RWPE2 (cell line): ENCODE measurements around the gene FAM185A.

Experiments
- ATAC-seq: fragments of 200-7000 bp; cut with Tn5 transposase; 3 replicates; pipeline ENCODE4 v1.9.1; 2021; ENCODE audit warnings: low read depth
- DNase-seq: peaks from one replicate; pipeline ENCODE4 v3.0.0-alpha.2; 2020; ENCODE audit warnings: low spot score
- H3K27ac ChIP-seq: fragments of 450-650 bp; 2 replicates; pipeline ENCODE4 v1.5.1; 2017; ENCODE audit warnings: mild to moderate bottlenecking; ENCODE audit not compliant: poor library complexity, severe bottlenecking
- H3K27me3 ChIP-seq: fragments of 250-450 bp; sonication (Bioruptor Pico); 2 replicates; pipeline ENCODE4 v1.5.1; 2021; ENCODE audit warnings: mild to moderate bottlenecking, moderate library complexity; ENCODE audit not compliant: insufficient read depth, poor library complexity, severe bottlenecking
- H3K36me3 ChIP-seq: fragments of 250-450 bp; sonication (Bioruptor Pico); 2 replicates; pipeline ENCODE4 v1.5.1; 2020; ENCODE audit warnings: low read depth, mild to moderate bottlenecking, moderate library complexity
- H3K4me1 ChIP-seq: fragments of 250-450 bp; sonication (Bioruptor Pico); 2 replicates; pipeline ENCODE4 v1.5.1; 2021; ENCODE audit warnings: mild to moderate bottlenecking, moderate library complexity; ENCODE audit not compliant: insufficient read depth, poor library complexity, severe bottlenecking
- H3K4me3 ChIP-seq: fragments of 250-450 bp; sonication (Bioruptor Pico); 2 replicates; pipeline ENCODE4 v1.5.1; 2021; ENCODE audit warnings: mild to moderate bottlenecking, moderate library complexity; ENCODE audit not compliant: severe bottlenecking
- H3K9me3 ChIP-seq: fragments of 250-450 bp; sonication (Bioruptor Pico); 2 replicates; pipeline ENCODE4 v1.5.1; 2021; ENCODE audit warnings: mild to moderate bottlenecking, moderate library complexity; ENCODE audit not compliant: severe bottlenecking
- CTCF ChIP-seq: fragments of 450-650 bp; IDR thresholded peaks from one replicate; pipeline ENCODE4 v1.5.1; 2017; ENCODE audit warnings: mild to moderate bottlenecking, moderate library complexity; ENCODE audit not compliant: poor library complexity, severe bottlenecking

Gene FAM185A

GRCh38 chr7:102814025-102814471, 65.2 kb downstream of the FAM185A start:
- Histone ChIP-seq H3K27me3 (no peaks in the 10 kb centered on the region), H3K9me3 (no peaks in the 10 kb centered on the region), H3K36me3 (no peaks in the 10 kb centered on the region), H3K4me3 (no peak overlapping the region), H3K4me1 (peaks cover 10% of the 10 kb centered on the region), H3K27ac (peak overlapping the region; percentile 56)
- DNase-seq (no peak), ATAC-seq (peak; percentile 98)
- TF ChIP-seq CTCF: no peak

- no peak for TF ChIP-seq CTCF
- Histone ChIP-seq H3K9me3 (no peaks in the 10 kb centered on the region), H3K4me3 (no peak overlapping the region), H3K27me3 (no peaks in the 10 kb centered on the region), H3K27ac (no peak overlapping the region), H3K4me1 (peaks cover 10% of the 10 kb centered on the region), H3K36me3 (no peaks in the 10 kb centered on the region)
- ATAC-seq: no peak
- DNase-seq: no peak
Observed at GRCh38 chr7:102817616-102818573, 69.1 kb downstream of the FAM185A start.

GRCh38 chr7:102819151-102819550, 70.4 kb downstream of the FAM185A start:
- Histone ChIP-seq H3K27me3 (no peaks in the 10 kb centered on the region), H3K36me3 (no peaks in the 10 kb centered on the region), H3K27ac (no peak overlapping the region), H3K9me3 (no peaks in the 10 kb centered on the region), H3K4me3 (no peak overlapping the region), H3K4me1 (peaks cover 4% of the 10 kb centered on the region)
- ATAC-seq: no peak
- no peak for DNase-seq
- no peak for TF ChIP-seq CTCF

GRCh38 chr7:102821994-102822747, 73.4 kb downstream of the FAM185A start:
- no peak for TF ChIP-seq CTCF
- DNase-seq: no peak
- no peak for ATAC-seq
- no peaks in the 10 kb centered on the region for H3K27me3 ChIP-seq
- no peaks in the 10 kb centered on the region; the same call in 1 of the 2 replicates for H3K36me3 ChIP-seq
- H3K27ac ChIP-seq: no peak overlapping the region
- H3K4me3 ChIP-seq: no peak overlapping the region
- no peaks in the 10 kb centered on the region for H3K4me1 ChIP-seq
- no peaks in the 10 kb centered on the region for H3K9me3 ChIP-seq
